NCI-H2171 (cell line): ENCODE measurements around the gene CENPU.
"Not testable (repeated sequence)": the region's sequence is repeated elsewhere in the genome, so short reads cannot be mapped to it uniquely, and the experiment has no call there.

ENCODE experiments used
- DNase-seq: peaks from one replicate; lab custom pipeline; 2025; lab: John Stamatoyannopoulos, UW

CENPU gene, protein sequence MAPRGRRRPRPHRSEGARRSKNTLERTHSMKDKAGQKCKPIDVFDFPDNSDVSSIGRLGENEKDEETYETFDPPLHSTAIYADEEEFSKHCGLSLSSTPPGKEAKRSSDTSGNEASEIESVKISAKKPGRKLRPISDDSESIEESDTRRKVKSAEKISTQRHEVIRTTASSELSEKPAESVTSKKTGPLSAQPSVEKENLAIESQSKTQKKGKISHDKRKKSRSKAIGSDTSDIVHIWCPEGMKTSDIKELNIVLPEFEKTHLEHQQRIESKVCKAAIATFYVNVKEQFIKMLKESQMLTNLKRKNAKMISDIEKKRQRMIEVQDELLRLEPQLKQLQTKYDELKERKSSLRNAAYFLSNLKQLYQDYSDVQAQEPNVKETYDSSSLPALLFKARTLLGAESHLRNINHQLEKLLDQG

DNA sequence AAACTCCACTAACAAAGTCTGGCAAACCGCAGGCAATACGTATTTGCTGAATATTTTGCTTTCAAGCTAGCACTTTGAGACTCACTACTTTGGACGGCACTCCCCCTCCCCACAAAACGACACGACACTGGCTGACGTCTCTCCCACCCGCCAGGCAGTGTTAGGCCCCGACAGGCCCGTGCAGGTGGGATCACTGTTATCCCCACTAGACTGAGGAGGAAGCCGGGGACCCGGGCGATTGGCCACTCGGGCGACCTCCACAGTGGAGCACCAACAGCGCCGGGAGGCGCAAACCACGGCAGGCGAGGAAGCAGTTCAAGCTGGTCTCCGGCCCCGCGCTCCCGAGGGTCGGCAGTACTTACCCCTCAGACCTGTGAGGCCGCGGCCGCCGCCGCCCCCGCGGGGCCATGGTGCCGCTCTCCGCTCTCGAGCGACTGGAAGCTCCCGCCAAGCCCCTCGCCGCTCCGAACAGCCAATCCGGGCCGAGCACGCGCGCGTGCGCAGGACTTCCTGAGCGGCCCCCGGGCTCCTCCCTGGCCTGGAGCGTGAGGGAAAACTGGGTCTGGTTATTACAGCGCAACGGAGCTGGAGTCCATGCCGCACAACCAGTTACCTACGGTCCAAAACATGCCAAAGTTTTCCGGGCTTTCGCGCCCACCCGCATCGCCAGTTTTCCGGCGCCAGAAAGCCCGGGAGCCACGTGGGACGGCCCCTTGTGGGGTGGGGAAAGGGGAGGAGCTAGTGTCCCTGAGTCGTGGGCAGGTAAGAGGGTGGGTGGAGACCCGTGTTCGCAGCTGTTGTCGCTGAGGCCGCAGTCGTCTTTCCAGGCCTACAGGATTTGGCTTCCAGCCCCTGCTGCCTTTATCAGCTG, at the start of gene CENPU:
CENPU (minus strand) TSS at position 443 of the 871 bp plus-strand sequence; CDS start at position 409, 34 bp downstream.
- DNase-seq: peak; percentile 90

DNA sequence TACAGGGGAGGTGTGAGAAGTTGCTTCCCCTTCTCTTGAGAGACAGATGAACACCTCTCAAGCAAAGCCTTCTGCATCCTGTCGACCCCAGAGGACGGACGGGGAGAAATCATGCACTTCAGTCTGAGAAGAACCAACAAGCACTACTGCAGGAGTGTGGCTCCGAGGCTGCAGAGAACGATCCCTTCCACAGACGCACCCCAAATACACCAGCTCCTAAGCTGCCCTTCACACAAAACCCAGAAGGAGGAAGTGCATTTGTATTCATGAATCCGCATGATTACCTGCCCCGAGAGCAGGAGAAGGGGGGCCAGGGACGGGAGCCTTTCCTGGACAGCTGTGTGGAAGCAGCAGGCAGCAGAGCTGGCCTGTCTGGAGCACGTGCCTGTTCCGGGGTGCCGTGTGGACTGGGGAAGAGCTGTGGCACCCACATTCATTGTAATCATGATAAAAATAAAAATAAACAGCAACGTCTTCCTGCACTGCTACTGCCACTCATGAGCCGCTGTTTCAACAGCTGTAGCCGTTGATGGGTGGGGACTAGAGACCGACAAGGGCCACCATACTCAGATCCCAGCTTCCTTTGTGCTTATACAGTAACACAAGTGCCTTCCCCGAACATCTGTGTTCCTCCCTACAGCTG, 49.0 kb upstream of the CENPU start:
- no peak for DNase-seq

DNA sequence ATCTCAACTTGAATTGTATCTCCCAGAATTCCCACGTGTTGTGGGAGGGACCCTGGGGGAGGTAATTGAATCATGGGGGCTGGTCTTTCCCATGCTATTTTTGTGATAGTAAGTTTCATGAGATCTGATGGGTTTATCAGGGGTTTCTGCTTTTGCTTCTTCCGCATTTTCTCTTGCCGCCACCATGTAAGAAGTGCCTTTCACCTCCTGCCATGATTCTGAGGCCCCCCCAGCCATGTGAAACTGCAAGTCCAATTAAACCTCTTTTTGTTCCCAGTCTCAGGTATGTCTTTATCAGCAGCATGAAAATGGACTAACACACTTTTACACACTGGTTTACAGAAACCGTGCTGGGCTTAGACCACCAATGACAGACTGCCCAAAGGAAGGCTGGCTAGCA, 45.3 kb upstream of the CENPU start:
- DNase-seq: not testable (repeated sequence)

DNA sequence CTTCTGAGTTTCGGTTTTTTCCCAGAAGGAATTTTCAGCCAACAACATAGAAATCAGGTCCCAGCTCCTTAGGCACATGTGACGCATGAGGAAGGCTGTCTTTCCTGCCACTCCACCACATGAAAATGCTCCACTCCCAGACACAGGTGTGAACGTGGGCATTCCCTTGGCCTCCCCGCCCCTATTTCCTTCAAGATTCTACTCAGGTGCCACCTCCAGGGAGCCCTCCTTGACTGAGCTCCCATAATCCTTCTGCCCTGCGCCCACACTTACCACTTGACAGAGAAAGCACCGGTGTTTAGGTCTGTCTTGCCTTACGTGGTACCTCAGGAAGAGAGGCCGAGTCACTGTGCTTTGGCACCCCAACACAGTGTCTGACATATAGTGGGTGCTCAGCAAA, 44.4 kb upstream of the CENPU start:
- no peak for DNase-seq

DNA sequence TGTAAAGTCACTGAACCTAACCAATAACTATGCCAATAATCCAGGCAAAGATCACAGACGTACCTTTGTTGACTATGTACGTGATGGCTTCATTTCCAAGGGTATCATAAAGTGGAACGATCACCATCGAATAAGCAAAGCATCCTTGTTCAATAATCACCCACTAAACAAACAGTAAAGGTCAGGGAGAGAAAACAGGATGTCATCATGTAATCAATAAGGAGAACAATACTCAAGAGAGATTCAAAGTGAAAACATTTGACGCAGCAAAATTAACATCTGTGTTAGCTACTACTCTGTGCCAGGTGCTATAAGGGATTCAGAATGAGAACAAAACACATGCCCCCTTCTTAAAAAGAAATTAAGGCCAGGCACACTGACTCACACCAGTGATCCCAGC, 42.9 kb upstream of the CENPU start:
- no peak for DNase-seq

DNA sequence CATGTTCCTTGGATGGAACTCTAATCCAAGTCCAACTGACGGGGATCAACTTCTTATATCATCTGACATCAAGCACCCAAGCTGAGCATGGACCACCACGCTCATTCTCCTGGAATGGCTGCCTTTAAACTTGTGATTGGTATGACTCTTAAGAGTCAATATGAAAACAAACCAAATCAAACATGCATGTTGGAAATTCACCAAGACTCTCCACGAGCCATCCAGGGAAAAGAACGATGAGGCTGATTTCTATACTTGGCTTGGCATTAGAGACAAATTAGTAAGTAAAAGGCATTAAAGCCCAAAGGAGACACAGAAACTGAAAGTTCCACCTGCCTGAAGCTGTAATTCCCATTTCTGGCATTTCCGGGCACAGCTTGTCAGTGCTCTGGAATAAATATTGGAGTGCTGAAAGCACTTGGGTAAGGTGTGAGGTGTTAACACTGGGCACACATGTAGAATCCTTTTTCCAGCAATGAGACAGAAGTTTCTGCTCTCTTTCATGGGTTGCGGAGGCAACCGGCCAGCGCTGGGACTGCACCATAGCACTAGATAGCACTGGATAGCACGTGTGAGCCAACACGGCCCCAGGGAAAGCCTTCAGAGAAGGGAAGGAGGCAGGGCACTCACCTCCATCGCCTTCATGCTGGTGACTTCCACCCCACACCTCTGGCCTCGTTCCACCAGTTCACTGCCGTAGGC, 42.1 kb upstream of the CENPU start:
- no peak for DNase-seq

DNA sequence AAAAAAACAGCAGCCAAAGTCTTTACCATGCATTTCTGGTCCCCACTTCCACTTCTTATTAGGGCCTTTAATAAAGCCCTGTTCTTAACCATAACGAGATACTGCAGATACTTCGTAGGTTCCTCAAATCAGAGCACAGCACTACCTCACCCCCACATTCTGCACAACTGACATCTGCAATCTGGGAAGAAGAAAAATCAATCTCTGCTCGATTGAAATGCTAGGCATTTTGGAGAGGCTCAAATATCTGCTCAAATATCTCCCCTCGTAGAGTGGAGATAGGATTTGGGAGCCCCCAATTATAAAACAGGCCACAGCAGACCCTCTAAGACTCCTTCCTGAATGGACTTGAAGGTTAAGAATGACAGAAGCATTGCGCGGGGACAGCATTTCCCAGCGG, 40.3 kb upstream of the CENPU start:
- no peak for DNase-seq

DNA sequence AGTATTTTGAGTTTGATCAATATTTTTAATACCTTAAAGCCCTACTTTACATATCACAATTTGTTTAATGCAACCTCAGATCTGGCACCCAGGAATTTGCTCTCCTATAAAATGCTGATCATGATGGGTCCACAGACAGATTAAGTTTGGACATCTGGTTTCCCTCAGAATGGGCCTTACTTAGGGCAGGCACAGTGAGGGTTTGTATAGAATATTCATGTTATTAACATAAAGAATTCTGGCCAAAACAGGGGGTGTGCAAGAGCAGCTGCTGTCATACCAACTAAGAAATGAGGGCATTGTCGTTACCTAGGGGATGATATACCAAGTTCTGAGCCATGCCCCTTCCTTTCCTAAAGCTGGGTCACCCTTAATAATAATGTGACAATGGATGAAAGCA, 37.5 kb upstream of the CENPU start:
- no peak for DNase-seq

DNA sequence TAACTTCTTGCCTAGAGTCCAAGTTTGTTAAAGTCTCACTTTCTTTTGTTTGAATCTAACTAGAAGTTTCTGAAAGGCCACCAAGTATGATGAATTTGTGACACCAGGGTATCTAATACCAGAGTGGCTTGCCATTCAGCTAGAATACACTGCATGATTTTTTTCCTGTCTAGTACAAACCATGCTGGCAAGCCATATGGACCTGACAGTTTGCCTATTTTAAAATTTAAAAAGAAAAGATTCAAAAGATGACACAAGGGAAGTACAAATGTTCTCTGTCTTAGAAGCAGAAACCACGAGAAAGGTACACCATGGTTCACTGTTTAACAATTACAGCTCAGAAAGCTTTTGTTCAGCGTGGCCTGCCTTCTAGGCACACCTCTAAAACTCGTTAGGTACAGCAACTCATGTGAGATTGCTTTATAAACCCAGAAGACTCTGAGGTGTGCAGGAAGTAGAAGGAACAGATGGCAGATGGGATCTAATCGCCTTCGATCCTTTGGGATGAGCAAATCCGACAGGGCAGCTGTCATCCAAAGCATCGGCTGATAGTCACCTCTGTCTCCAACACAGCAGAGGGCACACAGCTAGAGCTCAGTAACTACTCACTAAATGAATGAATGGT, 35.4 kb upstream of the CENPU start:
- peak; percentile 68 for DNase-seq

DNA sequence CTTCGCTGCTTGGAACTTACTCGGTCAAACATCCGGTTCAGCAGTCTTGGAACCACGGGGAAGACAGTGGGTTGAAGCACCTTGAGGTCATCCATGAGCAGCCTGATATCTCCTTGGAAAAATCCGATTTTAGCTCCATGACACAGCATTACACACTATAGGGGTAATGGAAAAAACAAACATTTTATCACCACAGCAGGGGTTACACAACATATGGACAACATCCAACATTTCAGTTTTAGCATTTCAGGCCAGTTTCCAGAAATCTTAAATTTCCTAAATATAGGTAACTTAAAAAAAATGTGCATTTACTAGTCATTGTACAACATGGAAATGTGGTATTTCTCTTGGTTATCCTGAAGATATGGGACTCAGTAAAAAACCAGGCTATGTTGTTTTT, 34.4 kb upstream of the CENPU start:
- no peak for DNase-seq

DNA sequence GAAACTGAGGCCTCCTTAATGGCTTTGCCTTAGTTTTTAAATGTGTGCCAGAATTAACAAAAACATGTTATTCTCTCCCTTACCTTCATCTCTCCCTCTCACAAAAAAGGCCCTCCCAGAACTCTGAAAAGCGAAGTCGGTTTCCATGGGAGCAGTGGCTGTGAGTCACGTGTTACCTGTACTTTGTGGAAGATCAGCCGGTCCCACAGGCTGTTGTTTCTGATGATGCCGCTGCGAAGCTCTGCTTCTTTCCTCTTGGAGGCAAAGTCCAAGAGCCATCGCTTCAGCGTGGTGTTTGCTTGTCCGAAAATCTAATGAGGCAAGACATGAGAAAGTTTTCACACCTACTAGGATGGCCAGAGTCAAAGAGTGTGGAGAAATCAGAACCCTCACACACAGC, 32.5 kb upstream of the CENPU start:
- DNase-seq: no peak

DNA sequence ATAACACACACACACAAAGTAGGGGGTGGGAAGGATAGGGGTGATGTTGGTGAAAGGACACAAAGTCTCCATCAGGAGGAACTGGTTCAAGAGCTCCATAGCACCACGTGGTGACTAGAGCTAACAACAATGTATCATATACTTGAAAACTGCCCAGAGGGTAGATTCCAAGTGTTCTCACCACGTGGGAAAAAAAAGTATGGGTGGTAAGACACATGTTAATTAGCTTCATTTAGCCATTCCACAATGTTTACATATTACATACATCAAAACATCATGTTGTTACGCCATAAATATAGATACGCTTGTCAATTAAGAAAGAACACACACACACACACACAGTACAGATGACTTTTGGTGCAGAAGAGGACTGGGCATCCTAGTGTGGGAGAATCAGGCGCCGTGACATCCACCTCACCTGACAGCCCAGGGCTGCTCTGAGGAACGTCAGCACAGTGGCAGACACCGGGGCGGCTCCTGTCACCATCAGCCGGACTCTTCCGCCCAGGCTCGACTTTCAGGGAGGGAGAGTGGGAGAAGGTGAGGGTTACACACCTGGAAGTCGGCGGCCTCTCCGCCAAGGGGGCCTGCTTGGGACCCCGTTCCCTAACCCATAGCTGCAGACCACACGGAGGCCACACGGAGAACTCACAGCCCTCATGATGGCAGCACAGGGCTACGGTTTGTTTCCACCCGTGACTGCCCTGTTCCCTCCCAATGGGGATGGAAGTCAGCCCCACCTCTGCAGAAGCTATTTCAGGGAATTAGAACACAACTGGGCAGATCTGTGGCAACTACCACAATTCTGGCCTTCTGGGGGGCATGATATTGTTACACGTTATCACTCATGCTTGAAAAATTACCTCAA, 31.8 kb upstream of the CENPU start:
- no peak for DNase-seq

DNA sequence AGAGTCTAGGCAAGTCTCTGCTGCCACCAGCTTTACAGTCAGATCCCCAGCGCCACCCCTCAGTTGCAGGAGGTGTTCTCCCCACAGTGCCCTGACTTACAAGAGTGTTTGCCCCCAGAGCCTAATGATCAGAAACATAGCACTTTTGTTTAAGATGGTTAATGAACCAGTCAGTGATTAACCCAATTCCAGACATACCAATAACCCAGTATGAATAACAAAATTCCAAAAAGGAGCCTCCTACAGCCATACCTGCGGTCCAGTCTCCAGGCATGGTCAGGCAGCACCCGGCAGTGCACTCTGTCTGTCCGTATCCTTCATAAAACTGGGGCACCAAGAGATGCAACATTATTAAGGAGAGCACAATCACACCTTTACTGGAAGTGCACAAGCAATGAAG, 30.7 kb upstream of the CENPU start:
- no peak for DNase-seq

DNA sequence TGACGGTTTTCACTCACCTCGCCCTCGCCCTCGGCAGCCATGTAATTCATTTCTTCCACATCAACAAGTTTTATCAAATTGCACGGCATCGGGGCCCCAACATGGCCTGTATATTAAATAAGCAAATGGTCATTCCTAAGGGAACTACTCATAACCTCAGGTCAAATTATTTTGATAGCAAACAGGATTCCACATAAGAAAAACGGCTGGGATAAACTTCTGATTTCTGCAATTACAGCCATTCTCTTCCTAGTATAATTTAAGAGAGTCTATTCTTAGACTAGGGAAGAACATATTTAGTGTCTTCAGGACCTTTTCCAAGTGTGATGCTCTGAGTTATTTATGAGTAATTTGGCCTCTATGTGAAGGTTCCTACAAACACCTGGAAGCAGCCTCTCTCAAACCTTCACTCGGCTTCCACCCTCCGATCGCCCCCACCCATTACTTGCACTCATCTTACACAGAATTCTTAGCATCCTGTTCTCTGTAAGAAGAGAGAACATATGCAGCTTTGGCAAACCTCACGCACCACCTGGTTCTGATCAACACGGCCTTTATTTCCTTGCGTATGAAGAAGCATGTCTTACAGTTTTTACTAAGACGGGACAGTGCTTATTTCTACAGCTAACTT, 29.4 kb upstream of the CENPU start:
- DNase-seq: no peak

DNA sequence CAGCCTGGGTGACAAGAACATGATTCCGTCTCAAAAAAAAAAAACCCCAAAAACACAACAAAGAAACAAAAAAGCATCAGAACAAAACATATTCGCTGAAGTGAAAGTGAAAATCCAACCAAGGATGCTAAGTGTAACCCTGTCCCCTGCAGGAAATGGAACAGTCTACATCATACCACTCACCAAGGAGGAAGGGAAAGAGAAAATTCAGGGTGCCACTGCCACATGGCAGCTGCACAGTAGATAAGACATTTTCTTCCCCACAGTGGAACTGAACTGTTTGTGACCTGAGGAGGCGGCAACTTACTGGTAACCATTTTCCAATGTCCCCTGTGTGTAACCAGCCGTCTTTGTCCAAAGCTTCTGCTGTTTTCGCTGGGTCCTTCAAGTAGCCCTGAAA, 28.2 kb upstream of the CENPU start:
- DNase-seq: no peak

DNA sequence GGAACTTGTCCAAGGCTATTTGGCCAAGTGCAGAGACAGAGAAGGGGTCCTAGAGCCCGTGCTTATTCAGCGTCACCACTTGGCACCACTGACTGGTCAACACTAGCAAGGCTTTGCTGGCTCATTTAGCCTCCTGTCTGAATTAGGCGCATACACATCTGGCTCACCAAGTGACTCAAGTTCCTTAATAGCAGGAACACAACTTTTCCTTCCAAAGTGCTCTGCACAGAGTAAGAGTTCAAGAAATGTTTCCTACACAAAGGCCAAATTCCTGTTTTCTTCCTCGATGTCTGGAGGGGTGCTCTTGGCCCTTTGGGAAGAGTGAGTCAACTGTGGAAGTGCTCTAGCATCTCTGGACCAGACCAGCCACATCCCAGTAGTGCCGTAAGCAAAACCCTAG, 26.8 kb upstream of the CENPU start:
- no peak for DNase-seq

DNA sequence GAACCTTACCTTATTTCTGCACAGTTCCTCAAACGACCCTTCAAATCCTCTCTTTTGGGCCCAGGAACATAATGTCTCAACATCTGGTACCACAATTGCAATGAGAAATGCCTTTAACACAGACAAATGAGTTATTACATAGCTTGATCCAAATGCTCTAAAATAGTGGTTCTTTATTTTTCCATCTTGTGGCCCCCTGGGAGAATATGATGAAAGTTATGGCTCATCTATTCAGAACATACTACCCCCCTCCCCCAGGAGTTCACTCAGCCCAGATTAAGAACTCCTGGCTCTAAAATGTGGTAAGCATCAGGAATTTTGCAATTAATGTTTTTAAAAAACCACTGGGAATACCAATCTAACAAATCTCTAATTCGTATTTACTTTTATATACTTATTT, 23.9 kb upstream of the CENPU start:
- DNase-seq: no peak

DNA sequence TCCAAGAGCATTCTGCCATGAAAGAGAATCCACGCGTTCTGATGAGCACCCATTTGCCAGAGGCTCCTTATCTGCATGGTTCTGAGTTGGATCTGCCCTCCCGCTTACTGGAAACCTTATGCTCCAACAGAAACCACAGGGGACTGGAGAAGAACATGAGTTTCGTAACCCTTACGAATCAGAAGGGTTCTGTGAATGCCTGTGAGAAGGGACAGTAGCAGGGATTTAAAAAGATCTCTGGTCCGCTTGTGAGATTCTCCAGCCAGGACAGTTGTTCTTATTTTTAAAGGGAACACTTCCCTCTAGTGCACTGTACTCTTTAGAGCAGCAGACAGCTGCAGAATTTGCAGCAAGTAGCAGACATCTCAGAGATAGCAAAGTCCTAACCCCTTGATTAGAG, 22.5 kb upstream of the CENPU start:
- DNase-seq: no peak

DNA sequence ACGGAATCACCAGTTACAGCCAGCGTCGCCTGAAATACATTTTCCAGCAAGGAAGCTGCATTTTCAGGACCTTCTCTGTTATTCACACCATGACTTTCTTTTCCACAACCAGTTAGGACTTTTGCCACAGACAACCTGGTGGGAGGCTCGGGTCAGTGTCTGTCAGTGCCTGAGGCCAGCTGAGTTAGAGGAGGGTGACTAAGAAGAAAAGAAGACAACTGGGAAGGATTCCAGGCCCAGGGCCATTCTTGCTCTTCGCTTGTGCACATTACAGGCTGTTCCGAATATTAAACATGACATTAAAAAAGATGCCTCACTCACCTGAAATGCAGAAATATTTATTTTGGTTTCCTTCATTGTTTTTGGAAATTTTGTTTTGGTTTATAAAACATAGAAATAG, 21.4 kb upstream of the CENPU start:
- no peak for DNase-seq
